GM04504 (cell line): ENCODE data around the gene STARD10.
"Not testable (repeated sequence)": the region's sequence is repeated elsewhere in the genome, so short reads cannot be mapped to it uniquely, and the experiment has no call there.

ENCODE experiments used
- DNase-seq: peaks from one replicate; pipeline ENCODE4 v3.0.0-alpha.2; 2012; ENCODE audit warnings: low read depth

STARD10 gene

GRCh38 chr11:72807792-72808191, 13.9 kb upstream of the STARD10 start:
- DNase-seq, result no peak

GRCh38 chr11:72807021-72807693, 13.3 kb upstream of the STARD10 start:
- no peak for DNase-seq

GRCh38 chr11:72806378-72806777, 12.5 kb upstream of the STARD10 start:
- DNase-seq, result not testable (repeated sequence)

- DNase-seq, result no peak
Measured at GRCh38 chr11:72805216-72805615, 11.4 kb upstream of the STARD10 start.

- DNase-seq, result no peak
Measured at GRCh38 chr11:72802822-72803221, 9.0 kb upstream of the STARD10 start.

- DNase-seq, result no peak
Measured at GRCh38 chr11:72799441-72799840, 5.6 kb upstream of the STARD10 start.

- no peak for DNase-seq
Measured at GRCh38 chr11:72798361-72798760, 4.5 kb upstream of the STARD10 start.

- no peak for DNase-seq
Measured at GRCh38 chr11:72793076-72793424, 797 bp downstream of the STARD10 start.

- DNase-seq, result no peak
Measured at GRCh38 chr11:72792437-72793021, 1.3 kb downstream of the STARD10 start.

- DNase-seq, result not testable (repeated sequence)
Measured at GRCh38 chr11:72791228-72791627, 2.6 kb downstream of the STARD10 start.

GRCh38 chr11:72789493-72790131, 4.2 kb downstream of the STARD10 start:
- DNase-seq, result peak; percentile 50

GRCh38 chr11:72788241-72788640, 5.6 kb downstream of the STARD10 start:
- DNase-seq, result no peak

- no peak for DNase-seq
Measured at GRCh38 chr11:72787216-72788104, 6.4 kb downstream of the STARD10 start.

- no peak for DNase-seq
Measured at GRCh38 chr11:72786305-72787215, 7.3 kb downstream of the STARD10 start.

- DNase-seq, result no peak
Measured at GRCh38 chr11:72784662-72785061, 9.2 kb downstream of the STARD10 start.

GRCh38 chr11:72783144-72783905, 10.5 kb downstream of the STARD10 start:
- no peak for DNase-seq

- no peak for DNase-seq
Measured at GRCh38 chr11:72782081-72782920, 11.5 kb downstream of the STARD10 start.

- DNase-seq, result no peak
Measured at GRCh38 chr11:72781313-72782080, 12.3 kb downstream of the STARD10 start.

- no peak for DNase-seq
Measured at GRCh38 chr11:72781063-72781312, 12.9 kb downstream of the STARD10 start.
